Neural crest cell (in vitro differentiated cells): ENCODE measurements around the gene DPH6. TPM values are rescaled to one million over a fixed set of nuclear protein-coding genes. Genes with fewer than 3 reads are reported as not detected.

Experiments
- DNase-seq: peaks from one replicate; pipeline ENCODE4 v3.0.0; 2021; ENCODE audit warnings: low read depth, mixed read lengths, low spot score
- H3K27ac Mint-ChIP-seq: one replicate; pipeline ENCODE4 v1.8.0; 2021; ENCODE audit warnings: mild to moderate bottlenecking, mixed read lengths; ENCODE audit not compliant: unreplicated experiment
- H3K27me3 Mint-ChIP-seq: 2 replicates; pipeline ENCODE4 v1.8.0; 2021; ENCODE audit warnings: low read depth, mild to moderate bottlenecking, mixed read lengths
- H3K36me3 Mint-ChIP-seq: 2 replicates; pipeline ENCODE4 v1.8.0; 2021; ENCODE audit warnings: low read depth, mild to moderate bottlenecking, mixed read lengths
- H3K4me1 Mint-ChIP-seq: 2 replicates; pipeline ENCODE4 v1.8.0; 2021; ENCODE audit warnings: mixed read lengths
- H3K4me3 Mint-ChIP-seq: one replicate; pipeline ENCODE4 v1.8.0; 2021; ENCODE audit warnings: mild to moderate bottlenecking, mixed read lengths
- H3K9me3 Mint-ChIP-seq: 2 replicates; pipeline ENCODE4 v1.8.0; 2021; ENCODE audit warnings: mixed read lengths
- CTCF ChIP-seq: fragments of 200-600 bp; sonication (generic); conservative IDR thresholded peaks from 2 replicates; pipeline ENCODE4 v1.5.0; 2021; ENCODE audit warnings: antibody characterized with exemption, mild to moderate bottlenecking
- total RNA-seq: library from RNA; stranded (reverse); gene quantifications from 2 replicates; pipeline ENCODE4 v1.2.1, GENCODE V29; 2021

Gene DPH6
- total RNA-seq, 1 donor from 2014 or later: 20.1 TPM

DNA sequence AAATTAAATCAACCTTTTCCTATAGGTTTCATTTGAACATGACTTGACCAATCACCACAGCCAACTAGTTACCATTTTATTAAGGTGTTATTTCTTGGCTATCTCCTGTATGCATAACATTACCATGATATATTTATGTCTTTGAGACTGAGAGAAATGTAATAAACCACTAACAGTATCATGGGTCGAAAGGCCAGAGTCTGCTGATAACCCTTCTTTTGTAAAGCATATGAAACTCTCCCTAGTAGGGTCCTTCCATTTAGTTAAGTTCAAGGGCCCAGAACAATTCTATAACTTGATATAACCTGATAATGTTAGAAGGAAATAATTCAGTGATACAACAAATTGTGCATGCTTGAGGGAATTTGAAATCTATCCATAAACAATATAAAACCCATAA is 14.3 kb upstream of the DPH6 start:
- TF ChIP-seq CTCF: no peak
- DNase-seq: no peak
- Mint-ChIP-seq H3K9me3 (no peaks in the 10 kb centered on the region), H3K27me3 (no peaks in the 10 kb centered on the region), H3K4me1 (peaks cover 4% of the 10 kb centered on the region), H3K4me3 (no peak overlapping the region), H3K27ac (no peak overlapping the region), H3K36me3 (no peaks in the 10 kb centered on the region)

DNA sequence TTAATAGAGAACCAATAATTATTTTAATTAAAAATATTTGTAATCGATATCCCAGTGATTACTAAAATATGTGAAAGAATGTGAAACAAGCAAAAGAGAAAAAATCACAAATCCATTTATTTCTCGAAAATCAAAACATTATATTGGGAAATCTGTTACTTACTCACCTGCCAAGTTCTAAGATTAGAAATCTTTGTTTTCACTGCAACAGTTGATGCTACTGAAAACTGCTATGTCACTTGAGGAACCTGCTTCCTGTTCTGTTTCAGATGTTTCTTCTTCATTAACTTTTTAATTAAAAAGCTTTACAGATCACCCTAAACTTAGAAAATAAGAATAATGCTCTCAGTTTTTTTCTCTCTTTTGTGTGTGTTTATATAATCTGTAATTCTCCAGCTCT is 13.7 kb upstream of the DPH6 start:
- Mint-ChIP-seq H3K27me3 (no peaks in the 10 kb centered on the region), H3K4me3 (no peak overlapping the region), H3K4me1 (peaks cover 4% of the 10 kb centered on the region), H3K36me3 (no peaks in the 10 kb centered on the region), H3K9me3 (no peaks in the 10 kb centered on the region), H3K27ac (no peak overlapping the region)
- TF ChIP-seq CTCF: no peak
- DNase-seq: no peak

DNA sequence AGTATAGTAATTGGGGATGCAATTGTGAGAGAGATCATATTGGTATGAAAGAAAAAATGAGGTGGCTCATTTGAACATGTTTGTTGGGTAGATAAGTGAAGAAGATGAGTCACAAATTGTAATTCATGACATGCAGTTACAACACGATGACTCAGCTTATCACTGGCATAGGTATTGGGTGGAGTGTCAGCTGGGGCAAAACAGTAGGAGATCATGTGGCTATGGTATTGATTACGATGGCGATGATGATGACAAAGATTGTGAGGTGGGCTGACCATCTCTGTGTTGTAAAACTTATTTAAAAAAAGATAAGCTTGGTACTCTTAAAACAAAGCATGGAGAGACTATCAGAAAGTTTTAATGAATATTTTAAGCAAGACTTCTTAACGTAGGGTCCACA is 11.6 kb upstream of the DPH6 start:
- H3K36me3 Mint-ChIP-seq: no peaks in the 10 kb centered on the region
- no peak for TF ChIP-seq CTCF
- H3K27me3 Mint-ChIP-seq: no peaks in the 10 kb centered on the region
- H3K27ac Mint-ChIP-seq: no peak overlapping the region
- peaks cover 4% of the 10 kb centered on the region for H3K4me1 Mint-ChIP-seq
- no peak for DNase-seq
- H3K4me3 Mint-ChIP-seq: no peak overlapping the region
- H3K9me3 Mint-ChIP-seq: no peaks in the 10 kb centered on the region

DNA sequence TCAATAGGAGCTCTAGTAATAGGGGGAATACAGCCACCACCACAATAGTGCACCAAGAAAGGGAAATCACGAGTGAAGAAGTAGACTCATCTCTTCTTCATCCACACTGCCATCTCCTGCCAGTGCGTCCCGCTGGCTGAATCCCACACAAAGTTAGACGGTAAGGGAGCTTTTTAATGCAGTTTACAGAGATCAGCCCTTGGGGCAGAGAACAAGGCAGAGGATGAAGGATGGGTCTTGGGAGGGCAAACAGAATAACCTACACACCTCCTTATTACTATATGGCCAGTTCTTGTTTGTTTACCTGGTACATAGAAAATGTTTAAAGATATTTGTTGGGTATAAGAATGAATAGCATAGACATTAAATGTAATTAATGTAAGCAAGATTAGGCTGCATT is 11.0 kb upstream of the DPH6 start:
- DNase-seq: no peak
- TF ChIP-seq CTCF: no peak
- Mint-ChIP-seq H3K9me3 (no peaks in the 10 kb centered on the region), H3K4me3 (no peak overlapping the region), H3K4me1 (peaks cover 4% of the 10 kb centered on the region), H3K36me3 (no peaks in the 10 kb centered on the region), H3K27ac (no peak overlapping the region), H3K27me3 (no peaks in the 10 kb centered on the region)

DNA sequence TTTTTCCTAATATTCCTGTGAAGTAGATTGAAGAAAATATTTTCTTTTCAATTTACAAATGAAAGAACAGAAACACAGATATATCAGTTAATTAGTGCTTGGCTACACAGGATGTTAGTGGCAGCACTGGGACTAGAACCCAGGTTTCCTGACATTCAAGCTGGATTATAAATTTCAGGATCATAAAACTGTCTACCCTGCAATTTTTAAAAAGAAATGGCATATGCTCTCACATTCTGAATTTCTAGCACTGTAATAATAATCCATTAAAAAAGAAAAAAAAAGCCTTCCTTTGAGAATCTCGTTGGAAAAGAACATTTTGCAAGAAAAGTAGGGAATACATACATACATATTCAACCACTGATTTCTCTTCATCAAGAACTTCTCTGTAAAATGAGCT is 9.3 kb upstream of the DPH6 start:
- H3K27me3 Mint-ChIP-seq: no peaks in the 10 kb centered on the region
- no peak overlapping the region for H3K27ac Mint-ChIP-seq
- H3K4me1 Mint-ChIP-seq: no peaks in the 10 kb centered on the region
- no peak for TF ChIP-seq CTCF
- no peak for DNase-seq
- H3K9me3 Mint-ChIP-seq: no peaks in the 10 kb centered on the region
- no peaks in the 10 kb centered on the region for H3K36me3 Mint-ChIP-seq
- H3K4me3 Mint-ChIP-seq: no peak overlapping the region

DNA sequence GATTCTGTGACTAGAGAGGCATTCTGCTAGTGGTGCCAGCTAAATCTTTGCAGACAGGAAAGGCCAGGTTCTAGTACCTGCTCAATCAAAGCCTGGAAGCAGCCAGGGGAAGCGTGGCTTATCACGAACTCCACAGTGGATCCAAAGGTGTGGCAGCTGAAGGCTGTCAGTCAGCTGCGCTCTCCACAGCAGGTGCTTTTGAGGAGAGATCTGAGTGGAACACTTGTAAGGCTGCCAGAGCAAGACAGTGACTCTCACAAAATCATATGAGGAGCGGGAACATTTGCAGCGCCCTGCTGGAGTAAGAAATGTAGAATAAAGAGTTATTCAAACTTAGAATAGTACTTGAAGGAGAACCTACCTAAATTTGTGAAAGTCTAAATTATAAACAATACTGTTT is 5.0 kb upstream of the DPH6 start:
- peaks cover 2% of the 10 kb centered on the region for H3K9me3 Mint-ChIP-seq
- no peak overlapping the region for H3K27ac Mint-ChIP-seq
- peaks cover 3% of the 10 kb centered on the region for H3K36me3 Mint-ChIP-seq
- TF ChIP-seq CTCF: no peak
- DNase-seq: no peak
- H3K4me3 Mint-ChIP-seq: no peak overlapping the region
- peaks cover 25% of the 10 kb centered on the region for H3K4me1 Mint-ChIP-seq
- no peaks in the 10 kb centered on the region for H3K27me3 Mint-ChIP-seq
